Fibroblast of skin of left biceps (primary cell): ENCODE data around the gene KRTAP5-4.
"Not testable (repeated sequence)": the region's sequence is repeated elsewhere in the genome, so short reads cannot be mapped to it uniquely, and the experiment has no call there.

Experiments used
- DNase-seq, 2 experiments: peaks; one replicate each; pipeline ENCODE4 v3.0.0-alpha.2; 2013; ENCODE audit warnings: low read depth in 2 of 2

Gene KRTAP5-4

GRCh38 chr11:1652771-1653540 lies 31.0 kb upstream of the KRTAP5-4 start:
- DNase-seq: peak in 1 of 2 experiments; percentile 3

- no peak for DNase-seq
Observed at GRCh38 chr11:1652442-1652770, 30.5 kb upstream of the KRTAP5-4 start.

- DNase-seq: no peak
Observed at GRCh38 chr11:1652026-1652425, 30.1 kb upstream of the KRTAP5-4 start.

GRCh38 chr11:1651411-1651980 lies 29.6 kb upstream of the KRTAP5-4 start:
- no peak for DNase-seq

- DNase-seq: no peak
Observed at GRCh38 chr11:1650918-1651262, 29.0 kb upstream of the KRTAP5-4 start.

- DNase-seq: no peak
Observed at GRCh38 chr11:1650034-1650917, 28.3 kb upstream of the KRTAP5-4 start.

- no peak for DNase-seq
Observed at GRCh38 chr11:1648653-1649420, 26.9 kb upstream of the KRTAP5-4 start.

GRCh38 chr11:1647901-1648652 lies 26.1 kb upstream of the KRTAP5-4 start:
- DNase-seq: no peak

- not testable (repeated sequence) for DNase-seq
Observed at GRCh38 chr11:1646540-1646939, 24.6 kb upstream of the KRTAP5-4 start.

GRCh38 chr11:1645357-1645821 lies 23.5 kb upstream of the KRTAP5-4 start:
- DNase-seq: no peak

GRCh38 chr11:1644601-1645356 lies 22.8 kb upstream of the KRTAP5-4 start:
- DNase-seq: no peak

- no peak for DNase-seq
Observed at GRCh38 chr11:1643146-1643690, 21.3 kb upstream of the KRTAP5-4 start.

GRCh38 chr11:1642288-1643145 lies 20.6 kb upstream of the KRTAP5-4 start:
- no peak for DNase-seq

GRCh38 chr11:1641096-1641495 lies 19.2 kb upstream of the KRTAP5-4 start:
- no peak for DNase-seq

- DNase-seq: no peak
Observed at GRCh38 chr11:1640076-1640946, 18.4 kb upstream of the KRTAP5-4 start.

GRCh38 chr11:1639666-1640065 lies 17.7 kb upstream of the KRTAP5-4 start:
- no peak for DNase-seq

- no peak for DNase-seq
Observed at GRCh38 chr11:1639102-1639620, 17.2 kb upstream of the KRTAP5-4 start.

GRCh38 chr11:1638344-1638743 lies 16.4 kb upstream of the KRTAP5-4 start:
- no peak for DNase-seq
